Neural progenitor cell (in vitro differentiated cells): ENCODE measurements around the gene ATXN1. TPM values are rescaled to one million over a fixed set of nuclear protein-coding genes. Genes with fewer than 3 reads are reported as not detected.

Experiments used
- DNase-seq: peaks from one replicate; pipeline ENCODE4 v3.0.0-alpha.2; 2016; ENCODE audit warnings: low spot score
- H2AFZ ChIP-seq: fragments of 200-600 bp; sonication (generic); replicated peaks from 2 replicates; pipeline ENCODE4 v1.6.1; 2016; ENCODE audit warnings: antibody characterized with exemption
- H3F3A ChIP-seq: fragments of 200-600 bp; sonication (generic); 2 replicates; pipeline ENCODE4 v1.6.1; 2016; ENCODE audit warnings: antibody characterized with exemption, low read depth
- H3K27ac ChIP-seq: fragments of 200-600 bp; sonication (generic); 2 replicates; pipeline ENCODE4 v1.5.1; 2016; ENCODE audit warnings: mild to moderate bottlenecking
- H3K27me3 ChIP-seq: fragments of 200-600 bp; sonication (generic); 2 replicates; pipeline ENCODE4 v1.6.1; 2016; ENCODE audit warnings: mild to moderate bottlenecking, moderate library complexity
- H3K36me3 ChIP-seq: fragments of 200-600 bp; sonication (generic); 2 replicates; pipeline ENCODE4 v1.5.1; 2016
- H3K4me1 ChIP-seq: fragments of 200-600 bp; sonication (generic); 2 replicates; pipeline ENCODE4 v1.6.1; 2016; ENCODE audit warnings: mixed run types
- H3K4me2 ChIP-seq: fragments of 200-600 bp; sonication (generic); 2 replicates; pipeline ENCODE4 v1.6.1; 2016
- H3K4me3 ChIP-seq: fragments of 200-600 bp; sonication (generic); 2 replicates; pipeline ENCODE4 v1.5.1; 2016
- H3K79me2 ChIP-seq: fragments of 200-600 bp; sonication (generic); 2 replicates; pipeline ENCODE4 v1.6.1; 2016; ENCODE audit warnings: low read depth
- H3K9ac ChIP-seq: fragments of 200-600 bp; sonication (generic); 2 replicates; pipeline ENCODE4 v1.6.1; 2016
- H3K9me3 ChIP-seq: fragments of 200-600 bp; sonication (generic); 2 replicates; pipeline ENCODE4 v1.5.1; 2016; ENCODE audit warnings: low read depth
- H4K20me1 ChIP-seq: fragments of 200-600 bp; sonication (generic); 2 replicates; pipeline ENCODE4 v1.6.1; 2016; ENCODE audit warnings: low read depth
- H3K27ac Mint-ChIP-seq: 3 replicates; pipeline ENCODE4 v1.8.0; 2021; ENCODE audit warnings: mixed read lengths
- H3K27me3 Mint-ChIP-seq: 2 replicates; pipeline ENCODE4 v1.8.0; 2022; ENCODE audit warnings: low read depth, mild to moderate bottlenecking, inconsistent platforms, moderate library complexity, mixed read lengths; ENCODE audit not compliant: insufficient read depth
- H3K36me3 Mint-ChIP-seq: 3 replicates; pipeline ENCODE4 v1.8.0; 2021; ENCODE audit warnings: mixed read lengths
- H3K4me1 Mint-ChIP-seq: 3 replicates; pipeline ENCODE4 v1.8.0; 2021; ENCODE audit warnings: mixed read lengths
- H3K4me3 Mint-ChIP-seq: 3 replicates; pipeline ENCODE4 v1.8.0; 2021; ENCODE audit warnings: mild to moderate bottlenecking, moderate library complexity, mixed read lengths
- H3K9me3 Mint-ChIP-seq: 3 replicates; pipeline ENCODE4 v1.8.0; 2020; ENCODE audit warnings: mixed read lengths
- EZH2 ChIP-seq: fragments of 200-600 bp; sonication (generic); IDR thresholded peaks from 2 replicates; pipeline ENCODE4 v1.6.1; 2017; ENCODE audit warnings: antibody characterized with exemption, mild to moderate bottlenecking, moderate library complexity
- EZH2phosphoT487 ChIP-seq: fragments of 200-600 bp; sonication (generic); IDR thresholded peaks from 2 replicates; pipeline ENCODE4 v1.6.1; 2017; ENCODE audit warnings: antibody characterized with exemption
- total RNA-seq: library from RNA; depleted of rRNA; stranded (reverse); fragments of >200 nt; gene quantifications from 2 replicates; pipeline ENCODE4 v1.2.3, GENCODE V29; 2015; ENCODE audit warnings: low replicate concordance
- TF ChIP-seq, protein P1 (sequence below): fragments of 200-600 bp; sonication (generic); IDR thresholded peaks from 2 replicates; pipeline ENCODE4 v1.5.1; 2017; ENCODE audit warnings: antibody characterized with exemption, mild to moderate bottlenecking

The ATXN1 gene
- total RNA-seq, 1 donor from 2014 or later, result 3.6 TPM

- no peaks in the 10 kb centered on the region for H3F3A ChIP-seq
- Mint-ChIP-seq H3K9me3 (no peaks in the 10 kb centered on the region), H3K27ac (no peak overlapping the region), H3K4me3 (no peak overlapping the region), H3K4me1 (no peaks in the 10 kb centered on the region), H3K36me3 (no peaks in the 10 kb centered on the region), H3K27me3 (no peaks in the 10 kb centered on the region)
- no peaks in the 10 kb centered on the region for H3K79me2 ChIP-seq
- H3K4me3 ChIP-seq, result no peak overlapping the region
- no peaks in the 10 kb centered on the region for H4K20me1 ChIP-seq
- no peak overlapping the region for H2AFZ ChIP-seq
- no peak for DNase-seq
- TF ChIP-seq EZH2, result no peak
- TF ChIP-seq EZH2phosphoT487, result no peak
- TF ChIP-seq, protein P1, sequence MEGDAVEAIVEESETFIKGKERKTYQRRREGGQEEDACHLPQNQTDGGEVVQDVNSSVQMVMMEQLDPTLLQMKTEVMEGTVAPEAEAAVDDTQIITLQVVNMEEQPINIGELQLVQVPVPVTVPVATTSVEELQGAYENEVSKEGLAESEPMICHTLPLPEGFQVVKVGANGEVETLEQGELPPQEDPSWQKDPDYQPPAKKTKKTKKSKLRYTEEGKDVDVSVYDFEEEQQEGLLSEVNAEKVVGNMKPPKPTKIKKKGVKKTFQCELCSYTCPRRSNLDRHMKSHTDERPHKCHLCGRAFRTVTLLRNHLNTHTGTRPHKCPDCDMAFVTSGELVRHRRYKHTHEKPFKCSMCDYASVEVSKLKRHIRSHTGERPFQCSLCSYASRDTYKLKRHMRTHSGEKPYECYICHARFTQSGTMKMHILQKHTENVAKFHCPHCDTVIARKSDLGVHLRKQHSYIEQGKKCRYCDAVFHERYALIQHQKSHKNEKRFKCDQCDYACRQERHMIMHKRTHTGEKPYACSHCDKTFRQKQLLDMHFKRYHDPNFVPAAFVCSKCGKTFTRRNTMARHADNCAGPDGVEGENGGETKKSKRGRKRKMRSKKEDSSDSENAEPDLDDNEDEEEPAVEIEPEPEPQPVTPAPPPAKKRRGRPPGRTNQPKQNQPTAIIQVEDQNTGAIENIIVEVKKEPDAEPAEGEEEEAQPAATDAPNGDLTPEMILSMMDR, result no peak
- no peaks in the 10 kb centered on the region for H3K27me3 ChIP-seq
- no peaks in the 10 kb centered on the region for H3K9me3 ChIP-seq
- H3K27ac ChIP-seq, result no peak overlapping the region
- no peak overlapping the region for H3K9ac ChIP-seq
- no peak overlapping the region for H3K4me2 ChIP-seq
- H3K4me1 ChIP-seq, result no peaks in the 10 kb centered on the region
- no peaks in the 10 kb centered on the region for H3K36me3 ChIP-seq
Measured at GRCh38 chr6:16553531-16553930, 207.7 kb downstream of the ATXN1 start.

- H3K4me3 ChIP-seq, result no peak overlapping the region
- H3K79me2 ChIP-seq, result no peaks in the 10 kb centered on the region
- no peak overlapping the region for H3K4me2 ChIP-seq
- DNase-seq, result peak; percentile 9
- no peaks in the 10 kb centered on the region for H4K20me1 ChIP-seq
- no peaks in the 10 kb centered on the region for H3K4me1 Mint-ChIP-seq
- H3K27me3 ChIP-seq, result no peaks in the 10 kb centered on the region
- no peak overlapping the region for H2AFZ ChIP-seq
- no peak overlapping the region for H3K4me3 Mint-ChIP-seq
- H3K9ac ChIP-seq, result no peak overlapping the region
- no peaks in the 10 kb centered on the region for H3K4me1 ChIP-seq
- no peak overlapping the region for H3K27ac Mint-ChIP-seq
- H3K36me3 ChIP-seq, result no peaks in the 10 kb centered on the region
- TF ChIP-seq EZH2 (no peak), EZH2phosphoT487 (no peak)
- TF ChIP-seq, protein P1, result no peak
- no peak overlapping the region for H3K27ac ChIP-seq
- H3K9me3 ChIP-seq, result no peaks in the 10 kb centered on the region
- no peaks in the 10 kb centered on the region for H3F3A ChIP-seq
- H3K36me3 Mint-ChIP-seq, result no peaks in the 10 kb centered on the region
- no peaks in the 10 kb centered on the region for H3K27me3 Mint-ChIP-seq
- no peaks in the 10 kb centered on the region for H3K9me3 Mint-ChIP-seq
Measured at GRCh38 chr6:16551466-16551865, 209.8 kb downstream of the ATXN1 start.

DNA sequence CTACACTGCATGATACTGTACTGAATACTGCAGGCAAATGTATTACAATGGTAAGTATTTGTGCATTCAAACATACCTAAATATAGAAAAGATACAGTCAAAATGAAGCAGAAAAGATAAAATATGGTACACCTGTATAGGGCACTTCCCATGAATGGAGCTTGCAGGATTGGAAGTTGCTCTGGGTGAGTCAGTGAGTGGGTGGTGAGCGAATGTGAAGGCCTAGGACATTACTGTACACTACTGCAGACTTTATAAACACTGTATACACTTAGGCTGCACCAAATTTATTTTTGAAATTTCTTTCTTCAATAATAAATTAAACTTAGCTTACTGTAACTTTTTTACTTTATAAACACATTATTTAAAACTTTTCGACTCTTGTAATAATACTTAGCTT lies 213.1 kb downstream of the ATXN1 start:
- no peak overlapping the region for H3K27ac ChIP-seq
- H3K27me3 Mint-ChIP-seq, result no peaks in the 10 kb centered on the region
- H3K9ac ChIP-seq, result no peak overlapping the region
- no peaks in the 10 kb centered on the region for H3K4me1 ChIP-seq
- H3K4me1 Mint-ChIP-seq, result peaks cover 17% of the 10 kb centered on the region
- TF ChIP-seq EZH2, result no peak
- TF ChIP-seq, protein P1, result no peak
- no peak for TF ChIP-seq EZH2phosphoT487
- H3K4me3 ChIP-seq, result no peak overlapping the region
- no peaks in the 10 kb centered on the region for H3K36me3 ChIP-seq
- no peaks in the 10 kb centered on the region for H3F3A ChIP-seq
- no peak for DNase-seq
- no peaks in the 10 kb centered on the region for H3K27me3 ChIP-seq
- H3K27ac Mint-ChIP-seq, result no peak overlapping the region
- no peaks in the 10 kb centered on the region for H3K9me3 ChIP-seq
- no peaks in the 10 kb centered on the region for H4K20me1 ChIP-seq
- no peak overlapping the region for H3K4me2 ChIP-seq
- no peak overlapping the region for H3K4me3 Mint-ChIP-seq
- H3K36me3 Mint-ChIP-seq, result no peaks in the 10 kb centered on the region
- no peak overlapping the region for H2AFZ ChIP-seq
- no peaks in the 10 kb centered on the region for H3K9me3 Mint-ChIP-seq
- H3K79me2 ChIP-seq, result no peaks in the 10 kb centered on the region

GRCh38 chr6:16547587-16547986 lies 213.7 kb downstream of the ATXN1 start:
- no peak overlapping the region for H3K4me2 ChIP-seq

More at GRCh38 chr6:16547587-16547986, 213.7 kb downstream of the ATXN1 start:
- Histone ChIP-seq H3K27me3 (no peaks in the 10 kb centered on the region), H3K79me2 (no peaks in the 10 kb centered on the region), H3K4me1 (no peaks in the 10 kb centered on the region), H3K9me3 (no peaks in the 10 kb centered on the region), H3K9ac (no peak overlapping the region), H3K27ac (no peak overlapping the region), H2AFZ (no peak overlapping the region), H3F3A (no peaks in the 10 kb centered on the region), H3K4me3 (no peak overlapping the region), H4K20me1 (no peaks in the 10 kb centered on the region), H3K36me3 (no peaks in the 10 kb centered on the region)
- Mint-ChIP-seq H3K27ac (no peak overlapping the region), H3K27me3 (no peaks in the 10 kb centered on the region), H3K4me3 (no peak overlapping the region), H3K9me3 (no peaks in the 10 kb centered on the region), H3K4me1 (peaks cover 17% of the 10 kb centered on the region), H3K36me3 (no peaks in the 10 kb centered on the region)
- no peak for DNase-seq
- TF ChIP-seq EZH2phosphoT487 (no peak), EZH2 (no peak)
- TF ChIP-seq, protein P1, result no peak
